Uterus (tissue), 4 donors: Measurements from ENCODE around the gene BMERB1. TPM values are rescaled to one million over a fixed set of nuclear protein-coding genes. Genes with fewer than 3 reads are reported as not detected.

ENCODE experiments used
- DNase-seq, 2 donors: peaks; one replicate each; pipeline ENCODE4 v3.0.0-alpha.2; 2019 to 2020
- H3K27ac ChIP-seq, 2 donors: fragments of 200-600 bp; sonication (generic); 1 replicate in 1 of 2; 2 replicates in 1 of 2; pipeline ENCODE4 v1.5.1; 2016 to 2018
- H3K27me3 ChIP-seq, 2 donors: fragments of 200-600 bp; sonication (generic); one replicate each; pipeline ENCODE4 v1.5.1; 2018 to 2019; ENCODE audit warnings: control low read depth in 1 of 2
- H3K36me3 ChIP-seq, 2 donors: fragments of 200-600 bp; sonication (generic); one replicate each; pipeline ENCODE4 v1.5.1; 2019; ENCODE audit warnings: control low read depth in 1 of 2
- H3K4me1 ChIP-seq, 2 donors: fragments of 200-600 bp; sonication (generic); one replicate each; pipeline ENCODE4 v1.5.1; 2018 to 2019; ENCODE audit warnings: control low read depth in 1 of 2
- H3K4me3 ChIP-seq, 2 donors: fragments of 200-600 bp; sonication (generic); 1 replicate in 1 of 2; 2 replicates in 1 of 2; pipeline ENCODE4 v1.5.1; 2018 to 2019; ENCODE audit warnings: mild to moderate bottlenecking in 1 of 2
- H3K9me3 ChIP-seq, 2 donors: fragments of 200-600 bp; sonication (generic); one replicate each; pipeline ENCODE4 v1.5.1; 2019; ENCODE audit warnings: control low read depth in 1 of 2
- CTCF ChIP-seq, 4 experiments: fragments of 200-600 bp in 2 of 4; fragments of 450-650 bp in 2 of 4; sonication (generic) in 2 of 4; IDR thresholded peaks; one replicate each; pipeline ENCODE4 v1.5.1; 2016 to 2019; ENCODE audit warnings: antibody characterized with exemption in 4 of 4, mild to moderate bottlenecking in 2 of 4, moderate library complexity in 1 of 4
- POLR2A ChIP-seq, 2 donors: fragments of 450-650 bp; IDR thresholded peaks; one replicate each; pipeline ENCODE4 v1.6.1; 2016; ENCODE audit warnings: antibody characterized with exemption in 2 of 2, mild to moderate bottlenecking in 1 of 2, moderate library complexity in 1 of 2
- intact Hi-C: fragments of 100-400 bp; cut with DNase I; formaldehyde crosslinking; loops from one replicate; pipeline ENCODE4 v1.15.1; 2023; ENCODE audit warnings: low total_unique reads
- total RNA-seq, 4 donors: library from RNA; depleted of rRNA in 3 of 4; stranded (reverse); fragments of >200 nt in 3 of 4; gene quantifications; one replicate each; pipeline versions ENCODE4 v1.1.0 to v1.2.4, GENCODE V29; 2014 to 2023
- donor health status: DM: yes; HTN: yes; CAD: no.

BMERB1 gene
- total RNA-seq, 4 donors from 2014 or later = 12.8 to 98.9 (median 39.2) TPM

DNA sequence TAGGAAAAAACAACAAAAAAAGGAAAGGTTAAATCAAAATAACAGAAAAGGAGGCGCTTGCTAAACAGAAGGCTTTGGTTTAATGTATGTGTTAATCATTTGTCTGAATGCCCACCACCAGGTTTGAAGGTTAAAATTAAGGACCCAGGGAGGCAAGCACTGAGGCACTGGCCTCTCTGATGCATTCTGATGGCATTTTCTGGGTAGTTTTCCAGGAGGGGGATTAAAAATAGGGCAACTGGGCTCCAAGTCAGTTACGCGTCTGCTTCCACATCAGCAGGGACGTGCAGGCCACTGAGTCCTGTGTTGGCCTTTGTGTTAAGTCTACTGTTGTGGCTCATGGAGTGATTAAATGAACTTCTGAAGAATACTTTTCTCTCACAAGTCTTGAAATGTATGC lies 181.6 kb downstream of the BMERB1 start:
- TF ChIP-seq CTCF (IDR thresholded peaks at IDR 0.05) (no peak), POLR2A (IDR thresholded peaks at IDR 0.05) (no peak)
- H3K27ac ChIP-seq = no peak overlapping the region
- intact Hi-C loops = no loop called here

DNA sequence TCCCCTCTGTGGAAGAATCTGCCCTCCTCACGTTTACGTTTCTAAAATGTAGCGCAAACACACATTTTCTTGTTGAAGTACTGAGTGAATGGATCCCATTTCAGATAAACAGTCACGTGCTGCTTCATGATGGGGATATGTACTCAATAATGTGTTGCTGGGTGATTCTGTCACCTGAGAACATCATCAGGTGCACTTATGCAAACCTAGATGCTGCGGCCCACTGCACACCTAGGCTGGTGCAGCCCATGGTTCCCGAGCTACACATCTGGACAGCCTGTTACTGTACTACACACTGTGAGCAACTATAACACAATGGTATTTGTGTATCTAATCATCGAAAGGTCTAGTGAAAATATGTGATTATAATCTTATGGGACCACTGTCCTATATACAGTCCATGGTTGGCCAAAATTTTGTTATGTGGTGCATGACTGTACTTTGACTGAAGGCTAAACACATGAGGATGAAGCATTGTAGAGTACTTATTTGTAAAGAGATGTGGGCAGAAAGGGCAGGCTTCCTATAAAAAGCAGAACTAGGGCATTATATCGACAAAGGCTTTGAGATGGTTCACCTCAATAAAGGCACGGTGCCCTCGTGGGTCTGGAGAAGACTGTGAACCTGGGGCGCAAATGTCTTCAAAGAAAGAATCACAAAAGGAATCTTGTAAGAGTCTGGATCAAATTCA lies 182.2 kb downstream of the BMERB1 start:
- Histone ChIP-seq H3K27me3 (no peaks in the 10 kb centered on the region), H3K36me3 (no peaks in the 10 kb centered on the region), H3K4me1 (no peaks in the 10 kb centered on the region), H3K27ac (no peak overlapping the region), H3K9me3 (no peaks in the 10 kb centered on the region), H3K4me3 (no peak overlapping the region)
- intact Hi-C loops = no loop called here
- TF ChIP-seq POLR2A (IDR thresholded peaks at IDR 0.05) = no peak
- DNase-seq = no peak

More for the DNA sequence above, 181.6 kb downstream of the BMERB1 start:
- H3K4me1 ChIP-seq = no peaks in the 10 kb centered on the region
- no peak overlapping the region for H3K4me3 ChIP-seq
- H3K36me3 ChIP-seq = no peaks in the 10 kb centered on the region
- no peaks in the 10 kb centered on the region for H3K27me3 ChIP-seq
- H3K9me3 ChIP-seq = no peaks in the 10 kb centered on the region
- no peak for DNase-seq

DNA sequence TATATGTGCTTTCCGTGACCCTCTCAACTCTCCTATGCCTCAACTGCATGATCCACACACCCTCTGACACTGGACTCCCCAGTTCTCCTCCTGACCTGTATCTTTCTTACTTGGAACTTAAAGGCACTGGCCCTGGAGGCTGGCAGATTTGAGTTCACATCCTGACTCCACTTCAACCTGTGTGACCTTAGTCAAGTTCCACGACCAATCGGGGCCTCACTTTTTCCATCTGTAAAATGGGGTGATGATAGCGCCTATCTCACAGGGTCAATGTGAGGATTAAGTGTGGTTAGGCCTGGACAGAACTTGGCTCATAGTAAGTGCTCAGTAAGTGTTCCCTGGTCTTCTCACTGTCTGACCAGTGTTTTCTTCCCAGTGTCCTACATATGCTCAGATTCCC lies 183.5 kb downstream of the BMERB1 start:
- no peak overlapping the region for H3K4me3 ChIP-seq
- H3K4me1 ChIP-seq = no peaks in the 10 kb centered on the region
- H3K27ac ChIP-seq = no peak overlapping the region
- TF ChIP-seq CTCF (IDR thresholded peaks at IDR 0.05) = no peak
- no peak for TF ChIP-seq POLR2A (IDR thresholded peaks at IDR 0.05)
- H3K36me3 ChIP-seq = no peaks in the 10 kb centered on the region
- intact Hi-C loops = no loop called here
- DNase-seq = no peak
- no peaks in the 10 kb centered on the region for H3K27me3 ChIP-seq
- H3K9me3 ChIP-seq = no peaks in the 10 kb centered on the region

DNA sequence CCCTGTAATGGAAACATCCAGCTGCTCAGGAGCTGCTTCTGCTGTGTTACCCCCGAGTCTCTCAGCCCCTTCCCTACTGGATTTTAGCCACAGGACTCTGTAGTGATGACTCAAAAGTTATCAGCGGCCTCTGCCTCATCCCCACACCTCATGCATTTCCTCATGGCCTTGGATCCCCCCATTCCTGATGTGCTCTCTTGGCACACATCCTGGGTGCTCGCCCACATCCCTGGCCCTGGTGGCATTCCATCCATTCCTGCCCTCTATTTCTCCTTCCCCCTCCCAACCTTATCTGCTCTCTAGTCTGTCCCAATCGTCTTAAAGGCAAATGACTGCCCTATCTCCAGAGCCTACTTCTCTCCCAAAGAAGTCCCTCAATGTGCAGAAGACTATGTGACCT lies 184.0 kb downstream of the BMERB1 start:
- TF ChIP-seq CTCF (IDR thresholded peaks at IDR 0.05) (no peak), POLR2A (IDR thresholded peaks at IDR 0.05) (no peak)
- Histone ChIP-seq H3K36me3 (no peaks in the 10 kb centered on the region), H3K27me3 (no peaks in the 10 kb centered on the region), H3K4me1 (no peaks in the 10 kb centered on the region), H3K4me3 (no peak overlapping the region), H3K9me3 (no peaks in the 10 kb centered on the region), H3K27ac (no peak overlapping the region)
- intact Hi-C loops = no loop called here
- DNase-seq = no peak

DNA sequence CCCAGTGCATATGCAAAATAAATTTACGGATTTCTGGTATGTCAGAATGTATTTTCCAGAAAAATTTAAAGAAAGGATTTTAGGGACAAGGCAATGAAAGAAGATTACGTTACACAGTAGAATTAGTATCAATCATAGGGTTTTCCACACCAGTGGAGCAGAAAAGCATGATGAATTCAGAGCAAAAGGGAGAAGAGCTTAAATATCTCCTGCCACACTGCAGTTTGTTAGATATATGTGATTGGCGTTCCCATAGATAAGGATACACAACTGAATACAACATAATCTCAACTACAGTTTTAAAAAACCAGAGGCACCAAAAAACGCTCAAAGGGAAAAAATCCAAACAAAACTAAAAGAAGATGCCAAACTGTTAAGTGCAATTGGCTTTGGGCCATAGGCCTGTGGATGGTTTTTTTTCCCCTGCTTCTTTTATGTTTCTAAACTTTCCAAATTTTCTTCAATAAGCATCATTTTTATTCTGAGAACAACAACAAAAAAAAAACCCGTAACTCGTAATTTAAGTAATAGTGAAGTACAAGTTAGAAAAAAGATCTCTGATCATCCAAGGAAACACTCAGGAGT lies 186.3 kb downstream of the BMERB1 start:
- no peaks in the 10 kb centered on the region for H3K27me3 ChIP-seq
- TF ChIP-seq CTCF (IDR thresholded peaks at IDR 0.05) (no peak), POLR2A (IDR thresholded peaks at IDR 0.05) (no peak)
- no peaks in the 10 kb centered on the region for H3K4me1 ChIP-seq
- intact Hi-C loops = no loop called here
- H3K36me3 ChIP-seq = no peaks in the 10 kb centered on the region
- no peak overlapping the region for H3K4me3 ChIP-seq
- H3K9me3 ChIP-seq = no peaks in the 10 kb centered on the region
- no peak for DNase-seq
- H3K27ac ChIP-seq = no peak overlapping the region
